K562 (cell line): Measurements from ENCODE around the gene KLK10. TPM values are rescaled to one million over a fixed set of nuclear protein-coding genes. Genes with fewer than 3 reads are reported as not detected.

ENCODE experiments used
- ATAC-seq: fragments of 200-7000 bp; cut with Tn5 transposase; 3 replicates; pipeline ENCODE4 v1.9.1; 2020; ENCODE audit warnings: moderate library complexity
- BruUV-seq: library from RNA; stranded (reverse); fragments of 400-500 nt; replicated peaks from 2 replicates; lab custom pipeline; 2021; lab: Mats Ljungman, UMichigan
- CTCF ChIA-PET: fragments of 300-600 bp; formaldehyde crosslinking; extraction: SDS; loops from one replicate; lab custom pipeline; 2021; ENCODE audit warnings: low intra/inter-chr PET ratio; lab: Yijun Ruan, JAX
- POLR2A ChIA-PET: fragments of 300-600, 350-650 bp; sonication (Branson Sonifier 250); formaldehyde crosslinking; extraction: SDS; loops from one replicate; lab custom pipeline; 2021; ENCODE audit warnings: antibody characterized with exemption, inconsistent platforms; lab: Yijun Ruan, JAX
- DNase-seq, 4 experiments: peaks; one replicate each; pipeline versions ENCODE4 v3.0.0 to v3.0.0-alpha.2; 2011 to 2018; ENCODE audit warnings: low spot score in 3 of 4, mixed read lengths in 3 of 4; ENCODE audit errors: extremely low read depth in 1 of 4
- FAIRE-seq: peaks from 2 replicates; lab custom pipeline; 2011; peaks lifted over from hg19 to GRCh38; lab: Jason Lieb, UNC
- H2AFZ ChIP-seq: 2 replicates; pipeline ENCODE4 v1.6.0; 2011; ENCODE audit warnings: low read depth, low read length, control low read depth, inconsistent platforms
- H3K27ac ChIP-seq: fragments of 200-600 bp; 3 replicates; pipeline ENCODE4 v1.8.0; 2011; ENCODE audit warnings: low read depth, mild to moderate bottlenecking, control low read depth, inconsistent platforms, low read length, moderate library complexity, mixed read lengths; ENCODE audit errors: extremely low read depth
- H3K27me3 ChIP-seq, 2 experiments: fragments of 300-600 bp in 1 of 2; 2 replicates in 1 of 2; 3 replicates in 1 of 2; pipeline versions ENCODE4 v1.6.0 to v1.8.0; 2011; ENCODE audit warnings: inconsistent platforms in 2 of 2, low read length in 2 of 2, mild to moderate bottlenecking in 1 of 2, mixed read lengths in 1 of 2, moderate library complexity in 1 of 2; ENCODE audit not compliant: control insufficient read depth in 2 of 2, insufficient read depth in 2 of 2
- H3K36me3 ChIP-seq: fragments of 300-600 bp; 3 replicates; pipeline ENCODE4 v1.8.0; 2011; ENCODE audit warnings: mild to moderate bottlenecking, low read length, inconsistent platforms; ENCODE audit not compliant: control insufficient read depth, insufficient read depth
- H3K4me1 ChIP-seq, 2 experiments: fragments of 200-600 bp in 1 of 2; replicated peaks in 1 of 2; 2 replicates in 1 of 2; 3 replicates in 1 of 2; pipeline versions ENCODE4 v1.5.1 to v1.8.0; 2011; ENCODE audit warnings: inconsistent platforms in 2 of 2, low read length in 2 of 2, mild to moderate bottlenecking in 1 of 2, mixed read lengths in 1 of 2, moderate library complexity in 1 of 2; ENCODE audit not compliant: control insufficient read depth in 2 of 2, insufficient read depth in 2 of 2
- H3K4me2 ChIP-seq: 2 replicates; pipeline ENCODE4 v1.6.1; 2011; ENCODE audit warnings: low read length, control low read depth, inconsistent platforms, mixed read lengths; ENCODE audit not compliant: insufficient read depth
- H3K4me3 ChIP-seq: fragments of 200-600 bp; sonication (generic), shearing (Covaris generic); 2 replicates; pipeline ENCODE4 v1.5.1; 2016; ENCODE audit warnings: control low read depth, inconsistent platforms
- H3K79me2 ChIP-seq: fragments of 200-600 bp; 3 replicates; pipeline ENCODE4 v1.8.0; 2011; ENCODE audit warnings: low read length, inconsistent platforms; ENCODE audit not compliant: control insufficient read depth, insufficient read depth
- H3K9ac ChIP-seq, 2 experiments: 2 replicates each; pipeline versions ENCODE4 v1.6.0 to v1.6.1; 2011; ENCODE audit warnings: low read depth in 2 of 2, low read length in 2 of 2, control low read depth in 1 of 2, inconsistent platforms in 1 of 2, mild to moderate bottlenecking in 1 of 2, mixed read lengths in 1 of 2; ENCODE audit not compliant: insufficient read depth in 1 of 2
- H3K9me1 ChIP-seq: one replicate; pipeline ENCODE4 v1.6.0; 2011; ENCODE audit warnings: inconsistent platforms, mild to moderate bottlenecking, low read length, moderate library complexity; ENCODE audit not compliant: control insufficient read depth, insufficient read depth
- H3K9me3 ChIP-seq: replicated peaks from 2 replicates; pipeline ENCODE4 v1.5.1; 2011; ENCODE audit warnings: low read depth, low read length, inconsistent platforms; ENCODE audit not compliant: control insufficient read depth, insufficient read depth
- H4K20me1 ChIP-seq: replicated peaks from 2 replicates; pipeline ENCODE4 v1.6.1; 2011; ENCODE audit warnings: low read length, inconsistent platforms, mixed read lengths; ENCODE audit not compliant: control insufficient read depth, insufficient read depth
- ATF3 ChIP-seq, 2 experiments: fragments of 450-650 bp in 1 of 2; sonication (generic) in 1 of 2; formaldehyde crosslinking in 1 of 2; IDR thresholded peaks in 1 of 2; conservative IDR thresholded peaks in 1 of 2; 2 replicates each; pipeline versions ENCODE4 v1.6.1 to v1.8.1; 2016 to 2023; ENCODE audit warnings: mild to moderate bottlenecking in 2 of 2, moderate library complexity in 2 of 2, inconsistent platforms in 1 of 2, missing genetic modification reagents in 1 of 2
- BCOR ChIP-seq: fragments of 450-650 bp; IDR thresholded peaks from 2 replicates; pipeline ENCODE4 v1.6.1; 2016
- CBX3 ChIP-seq, 2 experiments: IDR thresholded peaks; 1 replicate in 1 of 2; 2 replicates in 1 of 2; pipeline ENCODE4 v1.6.1; 2012; ENCODE audit warnings: inconsistent platforms in 2 of 2, low read length in 2 of 2, borderline replicate concordance in 1 of 2, control low read depth in 1 of 2
- CCNT2 ChIP-seq: IDR thresholded peaks from 2 replicates; pipeline ENCODE4 v1.6.1; 2011; ENCODE audit warnings: borderline replicate concordance, low read depth, mild to moderate bottlenecking, moderate library complexity, mixed read lengths, low read length; ENCODE audit not compliant: insufficient read length; ENCODE audit errors: extremely low read depth
- CTBP1 ChIP-seq: fragments of 450-650 bp; IDR thresholded peaks from 2 replicates; pipeline ENCODE4 v1.6.1; 2016; ENCODE audit warnings: borderline replicate concordance
- ELF1 ChIP-seq: fragments of 200-800 bp; sonication (Bioruptor generic); IDR thresholded peaks from 2 replicates; pipeline ENCODE4 v1.6.1; 2016; ENCODE audit warnings: missing genetic modification characterization, missing compliant biosample characterization
- MAZ ChIP-seq, 2 experiments: fragments of 450-650 bp in 1 of 2; sonication (generic) in 1 of 2; formaldehyde crosslinking; IDR thresholded peaks in 1 of 2; conservative IDR thresholded peaks in 1 of 2; 2 replicates each; pipeline versions ENCODE4 v1.4.0 to v1.5.0; 2020; ENCODE audit warnings: mild to moderate bottlenecking in 1 of 2, missing genetic modification reagents in 1 of 2
- NCOA2 ChIP-seq, 2 experiments: fragments of 450-650 bp; IDR thresholded peaks; 2 replicates each; pipeline ENCODE4 v1.6.1; 2018; ENCODE audit warnings: mild to moderate bottlenecking in 2 of 2, moderate library complexity in 1 of 2; ENCODE audit not compliant: partially characterized antibody in 2 of 2
- NUFIP1 ChIP-seq: fragments of 450-650 bp; IDR thresholded peaks from 2 replicates; pipeline ENCODE4 v1.6.1; 2018; ENCODE audit not compliant: partially characterized antibody
- PHB2 ChIP-seq: fragments of 450-650 bp; IDR thresholded peaks from 2 replicates; pipeline ENCODE4 v1.6.1; 2017; ENCODE audit warnings: low read depth
- SRF ChIP-seq, 2 experiments: fragments of 250-450, 450-650 bp in 1 of 2; sonication (Bioruptor Pico) in 1 of 2; sonication (generic) in 1 of 2; formaldehyde crosslinking; IDR thresholded peaks; 2 replicates each; pipeline versions ENCODE4 v1.5.0 to v1.5.1; 2020 to 2022; ENCODE audit warnings: mild to moderate bottlenecking in 1 of 2, missing genetic modification reagents in 1 of 2
- TFE3 ChIP-seq: fragments of 450-650 bp; formaldehyde crosslinking; IDR thresholded peaks from 2 replicates; pipeline ENCODE4 v1.4.0; 2020; ENCODE audit warnings: mild to moderate bottlenecking, mixed read lengths
- VEZF1 ChIP-seq: fragments of 200-800 bp; sonication (Bioruptor generic); IDR thresholded peaks from 2 replicates; pipeline ENCODE4 v1.6.1; 2017; ENCODE audit warnings: missing genetic modification characterization, missing compliant biosample characterization
- ZBTB7A ChIP-seq: IDR thresholded peaks from 2 replicates; pipeline ENCODE4 v1.6.1; 2011; ENCODE audit warnings: low read depth, mild to moderate bottlenecking, low read length, moderate library complexity, borderline replicate concordance; ENCODE audit not compliant: control insufficient read depth
- WGBS: fragments of 100-300 bp; shearing (Covaris generic); methylation state at CpG from one replicate; pipeline ENCODE4 v1.1.6; 2016; ENCODE audit warnings: low coverage, mixed read lengths; ENCODE audit not compliant: insufficient coverage; ENCODE audit errors: missing lambda C conversion rate; 5-methylcytosine and 5-hydroxymethylcytosine counted together
- in situ Hi-C: fragments of 300-500 bp; cut with MboI; formaldehyde crosslinking; loops from 4 replicates; pipeline ENCODE4 v1.15.0; 2018; ENCODE audit warnings: inconsistent platforms, mixed read lengths
- intact Hi-C: fragments of 100-400 bp; cut with micrococcal nuclease; formaldehyde crosslinking; loops from 2 replicates; pipeline ENCODE4 v1.14.2; 2022
- polyA plus RNA-seq, 8 experiments: library from polyadenylated mRNA; depleted of rRNA in 4 of 8; stranded (reverse) in 5 of 8; unstranded in 3 of 8; fragments of >200 nt; fragmentation: Nextera tagmentation in 2 of 8; fragmentation: Illumina TruSeq in 1 of 8; extraction: Ambion mirVana in 2 of 8; extraction: Trizol in 1 of 8; gene quantifications; 2 replicates each; pipeline versions ENCODE4 v1.2.1 to v1.2.3, GENCODE V29; 2011 to 2014; ENCODE audit warnings: inconsistent platforms in 1 of 8, missing spikeins in 1 of 8
- total RNA-seq, 7 experiments: library from RNA; depleted of rRNA in 6 of 7; stranded (reverse); fragments of >200 nt in 6 of 7; fragmentation: Illumina TruSeq in 2 of 7; extraction: Trizol in 2 of 7; gene quantifications; 2 replicates each; pipeline versions ENCODE4 v1.2.1 to v1.2.3, GENCODE V29; 2011 to 2021; ENCODE audit warnings: low replicate concordance in 1 of 7

Gene KLK10
- total and polyA plus RNA-seq, 9 of the 15 experiments (the other 6 are each of a cell fraction or from before 2014, with no cell fraction given) = 0.11 TPM; not detected in 8

GRCh38 chr19:51065221-51065960 is 45.9 kb upstream of the KLK10 start (continued):
- no peak for TF ChIP-seq CBX3 (IDR thresholded peaks at IDR 0.05; ENCODE audit: borderline replicate concordance in 1 of 2, low read length in 2 of 2)
- no peak for TF ChIP-seq BCOR
- no peak for TF ChIP-seq NCOA2 (IDR thresholded peaks at IDR 0.05; ENCODE audit: partially characterized antibody in 2 of 2)
- no peak for TF ChIP-seq SRF (CRISPR knock-in tag; IDR thresholded peaks at IDR 0.05)
- no peak for TF ChIP-seq VEZF1 (CRISPR knock-in tag)
- no peak for TF ChIP-seq PHB2

GRCh38 chr19:51064534-51065220 is 45.2 kb upstream of the KLK10 start, which contains the start of gene KLK13:
TSS of gene KLK13 (minus strand) at chr19:51065092. CDS start at chr19:51065067, 25 bp downstream.
- Histone ChIP-seq H3K27me3 (peaks cover 3 to 8% of the 10 kb centered on the region in 2 experiments; a peak in 1 of 5 replicates), H3K9me3 (no peaks in the 10 kb centered on the region), H2AFZ (peak within 1 kb of the TSS; percentile 93), H3K9ac (peak within 1 kb of the TSS; percentile 57 to 92), H3K4me2 (peak within 1 kb of the TSS; percentile 89), H4K20me1 (no peaks in the 10 kb centered on the region), H3K4me1 (peaks cover 16 to 18% of the 10 kb centered on the region in 2 experiments), H3K4me3 (peak within 1 kb of the TSS; percentile 38), H3K27ac (peak within 1 kb of the TSS; percentile 66), H3K36me3 (no peaks in the 10 kb centered on the region), H3K79me2 (no peaks in the 10 kb centered on the region), H3K9me1 (no peaks in the 10 kb centered on the region)
- BruUV-seq = no TSS peak
- in situ Hi-C loops (no loop called here), intact Hi-C loops (no loop called here)
- peak; percentile 80 for FAIRE-seq
- peak; percentile 95 for ATAC-seq
- DNase-seq = peak; percentile 91 to 98 (median 96)
- ChIA-PET CTCF (no interaction called here), POLR2A (interaction anchor here (0.6 to 1.5 kb wide), 5 partner anchors 10 to 544 kb away, joined by 3 to 7 read pairs (median 3); no protein-coding TSS in a partner anchor)
- 27% methylated on average over 11 of the region's 38 CpGs for WGBS
- TF ChIP-seq CTBP1 (0 out of 2 replicates have a peak, but pooled peaks have one; percentile 13), MAZ (CRISPR knock-in tag; conservative IDR thresholded peaks at IDR 0.05 in 1 of 2, IDR thresholded peaks at IDR 0.05 in 1 of 2) (peak; percentile 67 to 83), ZBTB7A (peak; percentile 77; the same call in 1 of the 2 replicates), ELF1 (peak; percentile 72), NUFIP1 (no peak), TFE3 (CRISPR knock-in tag) (no peak), ATF3 (IDR thresholded peaks at IDR 0.05) (no peak), ATF3 (CRISPR knock-in tag; conservative IDR thresholded peaks at IDR 0.05) (no peak), CCNT2 (peak; percentile 39)
